GM12865 (cell line): Measurements from ENCODE around the gene NAMPT.
"Not testable (repeated sequence)": the region's sequence is repeated elsewhere in the genome, so short reads cannot be mapped to it uniquely, and the experiment has no call there.

ENCODE experiments used
- DNase-seq: peaks from one replicate; pipeline ENCODE4 v3.0.0; 2010; ENCODE audit warnings: low read depth
- H3K4me3 ChIP-seq: 2 replicates; pipeline ENCODE4 v1.5.1; 2011; ENCODE audit warnings: mild to moderate bottlenecking, low read depth, low read length, control low read depth
- TF ChIP-seq, protein P1 (sequence below): IDR thresholded peaks from 2 replicates; pipeline ENCODE4 v1.5.1; 2011; ENCODE audit warnings: low read length, control low read depth, low read depth, inconsistent platforms; ENCODE audit not compliant: insufficient read depth; ENCODE audit errors: missing control alignments

NAMPT gene

DNA sequence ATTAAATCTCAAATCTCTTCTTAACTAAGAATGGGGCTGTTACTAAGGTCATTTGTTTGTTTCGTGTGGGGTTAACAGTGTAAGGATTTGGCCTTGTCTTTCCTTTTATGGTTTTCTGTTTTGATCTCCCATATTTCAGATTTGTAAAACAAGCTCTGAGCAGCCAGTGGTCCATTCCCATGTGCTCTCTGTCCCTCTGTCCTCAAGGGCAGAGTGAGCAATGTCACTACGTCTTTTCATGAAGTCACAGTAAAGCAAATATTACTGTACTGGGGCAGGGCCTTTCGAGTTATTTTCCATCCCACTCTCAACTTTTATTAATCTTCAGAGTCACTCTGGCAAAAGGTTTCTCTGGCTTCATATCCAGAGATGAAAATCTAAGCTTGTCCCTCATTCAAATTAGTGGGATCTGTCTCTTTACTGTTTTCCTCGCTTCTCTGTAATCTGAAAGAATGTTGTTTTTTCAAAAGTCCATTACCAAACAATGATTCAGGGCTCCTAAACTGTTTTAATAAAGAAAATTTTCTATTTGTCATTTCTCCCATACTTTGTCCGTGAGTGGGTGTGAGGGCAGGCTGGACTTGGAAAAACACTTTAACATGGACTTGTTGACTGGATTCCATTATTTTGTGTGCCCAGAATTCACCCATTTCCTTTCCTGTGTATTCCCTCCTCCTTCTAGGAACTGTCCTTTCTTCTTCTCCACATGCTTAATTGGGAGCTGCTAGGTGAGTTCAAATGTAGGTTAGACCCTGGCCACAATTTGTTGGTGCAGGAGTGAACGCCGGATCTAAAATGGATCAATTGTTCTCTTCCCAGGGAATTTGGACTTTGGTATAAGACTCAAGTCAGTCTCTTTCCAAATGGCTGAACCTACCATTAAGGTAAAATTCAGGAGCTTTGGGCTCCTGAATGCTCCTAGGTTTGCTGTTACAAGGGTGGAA is 42.1 kb upstream of the NAMPT start:
- no peak for DNase-seq
- no peak overlapping the region for H3K4me3 ChIP-seq
- TF ChIP-seq, protein P1, sequence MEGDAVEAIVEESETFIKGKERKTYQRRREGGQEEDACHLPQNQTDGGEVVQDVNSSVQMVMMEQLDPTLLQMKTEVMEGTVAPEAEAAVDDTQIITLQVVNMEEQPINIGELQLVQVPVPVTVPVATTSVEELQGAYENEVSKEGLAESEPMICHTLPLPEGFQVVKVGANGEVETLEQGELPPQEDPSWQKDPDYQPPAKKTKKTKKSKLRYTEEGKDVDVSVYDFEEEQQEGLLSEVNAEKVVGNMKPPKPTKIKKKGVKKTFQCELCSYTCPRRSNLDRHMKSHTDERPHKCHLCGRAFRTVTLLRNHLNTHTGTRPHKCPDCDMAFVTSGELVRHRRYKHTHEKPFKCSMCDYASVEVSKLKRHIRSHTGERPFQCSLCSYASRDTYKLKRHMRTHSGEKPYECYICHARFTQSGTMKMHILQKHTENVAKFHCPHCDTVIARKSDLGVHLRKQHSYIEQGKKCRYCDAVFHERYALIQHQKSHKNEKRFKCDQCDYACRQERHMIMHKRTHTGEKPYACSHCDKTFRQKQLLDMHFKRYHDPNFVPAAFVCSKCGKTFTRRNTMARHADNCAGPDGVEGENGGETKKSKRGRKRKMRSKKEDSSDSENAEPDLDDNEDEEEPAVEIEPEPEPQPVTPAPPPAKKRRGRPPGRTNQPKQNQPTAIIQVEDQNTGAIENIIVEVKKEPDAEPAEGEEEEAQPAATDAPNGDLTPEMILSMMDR: no peak

DNA sequence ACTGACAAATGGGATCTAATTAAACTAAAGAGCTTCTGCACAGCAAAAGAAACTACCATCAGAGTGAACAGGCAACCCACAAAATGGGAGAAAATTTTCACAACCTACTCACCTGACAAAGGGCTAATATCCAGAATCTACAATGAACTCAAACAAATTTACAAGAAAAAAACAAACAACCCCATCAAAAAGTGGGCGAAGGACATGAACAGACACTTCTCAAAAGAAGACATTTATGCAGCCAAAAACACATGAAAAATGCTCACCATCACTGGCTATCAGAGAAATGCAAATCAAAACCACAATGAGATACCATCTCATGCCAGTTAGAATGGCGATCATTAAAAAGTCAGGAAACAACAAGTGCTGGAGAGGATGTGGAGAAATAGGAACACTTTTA is 39.7 kb upstream of the NAMPT start:
- not testable (repeated sequence) for DNase-seq, H3K4me3 ChIP-seq

DNA sequence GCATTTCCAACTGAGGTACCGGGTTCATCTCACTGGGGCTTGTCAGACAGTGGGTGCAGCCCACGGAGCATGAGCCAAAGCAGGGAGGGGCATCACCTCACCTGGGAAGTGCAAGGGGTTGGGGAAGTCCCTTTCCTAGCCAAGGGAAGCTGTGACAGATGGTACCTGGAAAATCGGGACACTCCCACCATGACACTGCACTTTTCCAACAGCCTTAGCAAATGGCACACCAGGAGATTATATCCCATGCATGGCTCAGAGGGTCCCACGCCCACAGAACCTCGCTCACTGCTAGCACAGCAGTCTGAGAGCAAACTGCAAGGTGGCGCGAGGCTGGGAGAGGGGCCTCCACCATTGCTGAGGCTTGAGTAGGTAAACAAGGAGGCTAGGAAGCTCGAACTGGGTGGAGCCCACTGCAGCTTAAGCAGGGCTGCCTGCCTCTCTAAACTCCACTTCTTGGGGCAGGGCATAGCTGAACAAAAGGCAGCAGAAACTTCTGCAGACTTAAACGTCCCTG is 35.5 kb upstream of the NAMPT start:
- not testable (repeated sequence) for DNase-seq, H3K4me3 ChIP-seq

DNA sequence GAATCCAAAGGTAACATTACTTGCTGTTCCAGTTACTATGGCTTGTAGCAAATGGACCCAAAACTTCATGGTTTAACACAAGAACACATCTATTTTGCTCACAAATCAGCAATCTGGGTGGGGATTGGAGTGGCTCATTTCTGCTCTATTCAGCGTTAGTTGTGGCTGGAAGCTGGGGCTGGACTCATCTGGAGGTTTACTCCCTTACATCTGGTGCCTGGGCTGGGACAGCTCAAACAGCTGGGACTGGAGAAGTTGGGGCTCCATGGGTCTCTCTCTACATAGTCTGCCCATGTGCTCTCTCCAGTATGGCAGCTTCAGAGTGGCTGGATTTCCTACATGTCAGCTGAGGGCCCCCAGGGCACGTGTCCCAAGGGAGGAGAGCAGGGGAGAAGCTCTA is 33.7 kb upstream of the NAMPT start:
- DNase-seq: no peak
- TF ChIP-seq, protein P1: no peak
- no peak overlapping the region for H3K4me3 ChIP-seq

DNA sequence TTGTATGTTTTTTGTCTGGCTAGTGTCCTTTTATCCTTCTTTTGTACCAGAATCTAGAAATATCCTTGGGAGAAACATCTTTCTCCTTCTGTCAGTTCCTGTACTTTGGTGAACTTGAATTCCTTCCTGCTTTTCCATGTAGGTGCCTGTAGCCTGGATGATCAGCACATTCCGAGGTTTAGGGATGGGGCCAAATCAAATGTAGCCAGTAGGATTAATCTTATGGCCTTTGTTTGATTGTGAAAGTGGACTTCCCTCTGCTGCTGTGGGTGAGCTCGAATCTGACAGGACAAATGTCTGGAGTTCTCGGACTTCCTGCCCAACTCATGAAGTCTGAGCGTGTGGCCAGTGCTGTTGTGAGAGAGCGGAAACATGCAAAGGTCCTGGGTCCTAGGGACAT is 33.2 kb upstream of the NAMPT start:
- TF ChIP-seq, protein P1: no peak
- no peak overlapping the region for H3K4me3 ChIP-seq
- DNase-seq: no peak

DNA sequence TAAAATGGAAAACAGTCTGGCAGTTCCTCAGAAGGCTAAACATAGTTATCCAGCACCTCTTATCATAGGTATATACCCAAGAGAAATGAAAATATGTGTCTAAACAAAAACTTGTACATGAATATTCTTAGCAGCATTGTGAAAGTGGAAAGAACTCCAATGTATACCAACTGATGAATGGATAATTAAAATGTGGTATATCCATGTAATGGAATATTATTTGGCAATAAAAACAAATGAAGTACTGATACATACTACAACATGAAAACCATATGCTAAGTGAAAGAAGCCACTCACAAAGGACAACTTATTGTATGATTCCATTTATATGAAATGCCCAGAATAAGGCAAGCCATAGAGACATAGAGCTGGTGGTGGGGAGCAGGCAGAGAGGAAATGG is 32.2 kb upstream of the NAMPT start:
- no peak overlapping the region for H3K4me3 ChIP-seq
- DNase-seq: no peak
- TF ChIP-seq, protein P1: no peak

DNA sequence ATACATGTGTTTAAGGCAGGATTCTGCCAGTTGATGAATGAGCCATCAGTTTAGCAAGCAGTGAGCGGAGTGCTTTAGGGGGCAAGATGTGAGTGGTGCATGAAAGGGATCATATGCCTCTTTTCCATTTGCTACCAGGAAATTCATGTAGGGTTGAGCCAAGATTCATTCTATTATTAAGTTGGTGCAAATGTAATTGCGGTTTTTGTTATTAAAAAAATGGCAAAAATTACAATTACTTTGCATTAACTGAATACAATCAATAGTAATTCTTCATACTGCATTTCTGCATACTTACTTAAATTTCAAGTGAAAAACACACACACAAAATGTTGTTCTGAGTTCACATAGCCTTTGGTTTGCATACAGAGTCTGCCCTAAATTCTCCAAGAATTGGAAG is 30.1 kb upstream of the NAMPT start:
- no peak overlapping the region for H3K4me3 ChIP-seq
- TF ChIP-seq, protein P1: no peak
- no peak for DNase-seq

DNA sequence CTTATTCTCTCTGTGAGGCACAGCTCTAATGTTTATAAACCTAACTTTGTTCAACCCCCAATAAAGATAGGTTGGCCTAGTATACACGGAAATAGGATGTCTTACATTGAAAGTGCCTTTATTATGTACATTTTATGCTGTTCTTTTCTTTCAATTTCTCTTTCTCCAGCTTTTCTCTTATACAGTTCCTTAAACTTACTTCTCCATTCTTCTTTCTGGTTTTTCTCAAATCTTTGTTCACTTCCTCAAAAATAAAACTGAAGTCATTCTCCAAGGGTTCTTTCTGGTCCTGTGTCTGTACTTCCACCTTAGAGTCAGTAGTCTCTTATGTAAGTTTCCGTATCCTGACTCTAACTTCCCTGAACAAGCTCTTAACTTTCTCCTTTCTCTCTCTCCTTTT is 29.2 kb upstream of the NAMPT start:
- DNase-seq: no peak
- TF ChIP-seq, protein P1: no peak
- H3K4me3 ChIP-seq: no peak overlapping the region
